Activated naive CD8-positive, alpha-beta T cell treated with anti-CD3 and anti-CD28 coated beads, Interleukin-2, amount 50 U/mL, for 24 hours (primary cell): ENCODE data around the gene LYPD3.

ENCODE experiments used
- ATAC-seq: fragments of 150-1000 bp; cut with Tn5 transposase; one replicate; pipeline ENCODE4 v1.10.0; 2021
- DNase-seq: peaks from one replicate; pipeline ENCODE4 v3.0.0; 2021
- H3K27ac Mint-ChIP-seq: one replicate; pipeline ENCODE4 v1.8.0; 2021; ENCODE audit warnings: mild to moderate bottlenecking, mixed read lengths
- H3K27me3 Mint-ChIP-seq: one replicate; pipeline ENCODE4 v1.8.0; 2021; ENCODE audit warnings: mixed read lengths
- H3K36me3 Mint-ChIP-seq: one replicate; pipeline ENCODE4 v1.8.0; 2021; ENCODE audit warnings: low read depth, mixed read lengths
- H3K4me1 Mint-ChIP-seq: one replicate; pipeline ENCODE4 v1.8.0; 2021; ENCODE audit warnings: mixed read lengths
- H3K4me3 Mint-ChIP-seq: one replicate; pipeline ENCODE4 v1.8.0; 2021; ENCODE audit warnings: mild to moderate bottlenecking, moderate library complexity, mixed read lengths
- H3K9me3 Mint-ChIP-seq: one replicate; pipeline ENCODE4 v1.8.0; 2021; ENCODE audit warnings: mixed read lengths

LYPD3 gene

DNA sequence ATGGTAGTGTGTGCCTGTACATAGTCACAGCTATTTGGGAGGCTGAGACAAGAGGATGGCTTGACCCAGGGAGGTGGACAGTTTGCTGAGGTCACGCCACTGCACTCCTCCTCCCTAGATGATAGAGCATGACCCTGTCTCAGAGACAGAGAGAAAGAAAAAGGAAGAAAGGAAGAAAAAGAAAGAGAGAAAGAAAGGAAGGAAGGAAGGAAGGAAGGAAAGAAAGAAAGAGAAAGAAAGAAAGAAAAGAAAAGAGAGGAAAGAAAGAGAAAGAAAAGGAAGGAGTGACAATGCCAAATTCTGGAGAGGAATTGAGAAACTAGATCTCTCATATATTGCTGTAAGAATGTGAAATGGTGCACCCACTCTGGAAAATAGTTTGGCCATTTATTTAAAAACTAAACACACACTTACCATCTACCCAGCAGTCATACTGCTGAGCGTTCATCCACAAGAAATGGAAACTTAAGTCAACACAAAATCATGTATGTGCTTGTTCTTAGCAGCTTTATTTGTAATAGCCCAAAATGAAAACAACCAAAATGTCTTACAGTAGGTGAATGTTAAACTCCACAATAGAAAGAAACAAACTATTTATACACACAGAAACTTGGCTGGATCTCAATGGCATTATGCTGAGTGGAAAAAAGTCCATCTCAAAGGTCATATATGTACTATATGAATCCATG, 43.3 kb downstream of the LYPD3 start:
- no peak overlapping the region for H3K4me3 Mint-ChIP-seq
- ATAC-seq (no peak), DNase-seq (no peak)
- no peaks in the 10 kb centered on the region for H3K36me3 Mint-ChIP-seq
- H3K9me3 Mint-ChIP-seq: no peaks in the 10 kb centered on the region
- H3K27me3 Mint-ChIP-seq: no peaks in the 10 kb centered on the region
- H3K27ac Mint-ChIP-seq: no peak overlapping the region
- H3K4me1 Mint-ChIP-seq: peaks cover 4% of the 10 kb centered on the region

DNA sequence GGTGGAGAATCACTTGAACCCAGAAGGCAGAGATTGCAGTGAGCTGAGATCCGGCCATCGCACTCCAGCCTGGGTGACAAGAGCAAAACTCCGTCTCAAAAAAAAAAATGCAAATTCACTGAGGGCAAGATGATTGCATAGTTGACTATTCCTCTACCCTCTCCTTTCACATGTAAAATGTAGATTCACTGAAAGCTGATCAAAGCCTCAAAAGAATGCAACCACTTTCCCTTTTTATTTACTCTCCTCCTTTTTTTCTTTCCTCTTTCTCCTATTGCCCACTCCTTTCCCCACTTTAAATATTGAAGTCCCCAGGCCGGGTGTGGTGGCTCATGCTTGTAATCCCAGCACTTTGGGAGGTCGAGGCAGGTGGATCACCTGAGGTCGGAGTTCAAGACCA, 44.5 kb downstream of the LYPD3 start:
- Mint-ChIP-seq H3K4me1 (peaks cover 3% of the 10 kb centered on the region), H3K36me3 (no peaks in the 10 kb centered on the region), H3K27ac (no peak overlapping the region), H3K27me3 (no peaks in the 10 kb centered on the region), H3K4me3 (no peak overlapping the region), H3K9me3 (no peaks in the 10 kb centered on the region)
- ATAC-seq: no peak
- DNase-seq: no peak

DNA sequence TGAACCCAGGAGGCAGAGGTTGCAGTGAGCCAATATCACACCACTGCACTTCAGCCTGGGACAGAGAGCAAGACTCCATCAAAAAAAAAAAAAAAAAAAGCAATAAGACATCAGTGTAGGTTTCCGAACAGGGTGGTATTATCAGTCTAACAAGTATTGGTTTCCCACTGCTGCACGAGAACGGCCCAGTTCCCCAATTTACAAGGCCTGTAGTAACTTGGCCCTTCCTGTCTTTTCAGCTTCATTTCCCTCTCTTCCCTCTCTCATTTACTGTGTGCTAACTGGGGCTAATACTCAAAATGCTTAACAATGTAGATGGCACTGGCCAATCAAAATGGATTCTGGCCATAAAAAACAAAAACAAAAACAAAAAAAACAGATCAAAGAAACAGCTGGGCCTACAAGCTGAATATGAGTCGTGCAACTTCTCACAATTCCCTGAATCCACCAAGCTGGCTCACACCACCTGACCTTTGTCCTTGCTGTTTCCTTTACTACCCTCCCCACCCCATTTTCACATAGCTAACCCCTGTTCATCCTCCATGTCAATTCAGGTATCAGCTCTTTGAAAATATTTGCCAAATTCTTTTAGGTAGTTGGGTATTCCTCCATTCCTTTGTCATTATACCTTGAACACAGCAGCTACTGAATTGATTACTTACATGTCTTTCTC, 48.3 kb downstream of the LYPD3 start:
- H3K27ac Mint-ChIP-seq: no peak overlapping the region
- H3K4me3 Mint-ChIP-seq: no peak overlapping the region
- H3K27me3 Mint-ChIP-seq: no peaks in the 10 kb centered on the region
- DNase-seq: no peak
- no peaks in the 10 kb centered on the region for H3K9me3 Mint-ChIP-seq
- no peaks in the 10 kb centered on the region for H3K4me1 Mint-ChIP-seq
- ATAC-seq: no peak
- H3K36me3 Mint-ChIP-seq: no peaks in the 10 kb centered on the region

DNA sequence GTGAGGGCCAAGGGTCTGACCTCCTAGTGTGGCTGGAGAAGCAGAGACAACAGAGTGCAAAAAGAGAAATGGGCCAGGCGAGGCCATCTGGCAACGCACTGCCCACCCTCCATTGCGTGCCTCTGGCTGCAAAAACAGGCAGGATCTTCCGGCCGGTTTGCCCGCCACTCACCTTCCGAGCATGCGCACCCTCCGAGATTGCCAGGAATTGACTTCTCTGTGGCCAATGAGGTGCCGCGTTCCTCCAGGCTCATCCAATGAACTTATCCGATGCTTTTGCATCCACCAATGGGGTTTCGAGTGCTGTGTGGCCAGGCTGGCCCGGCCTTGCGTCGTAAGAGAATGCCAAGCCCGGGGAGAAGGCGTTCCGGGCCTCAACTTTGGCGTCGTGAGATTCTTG, 50.9 kb downstream of the LYPD3 start, which contains the start of gene TEX101:
Gene TEX101 (plus strand): TSS at position 337 of the 400 bp plus-strand sequence. CDS start 1,030 bp downstream, outside the sequence.
- H3K27me3 Mint-ChIP-seq: no peaks in the 10 kb centered on the region
- no peak within 1 kb of the TSS for H3K4me3 Mint-ChIP-seq
- H3K9me3 Mint-ChIP-seq: no peaks in the 10 kb centered on the region
- no peaks in the 10 kb centered on the region for H3K36me3 Mint-ChIP-seq
- H3K4me1 Mint-ChIP-seq: no peaks in the 10 kb centered on the region
- DNase-seq (no peak), ATAC-seq (no peak)
- H3K27ac Mint-ChIP-seq: no peak within 1 kb of the TSS

DNA sequence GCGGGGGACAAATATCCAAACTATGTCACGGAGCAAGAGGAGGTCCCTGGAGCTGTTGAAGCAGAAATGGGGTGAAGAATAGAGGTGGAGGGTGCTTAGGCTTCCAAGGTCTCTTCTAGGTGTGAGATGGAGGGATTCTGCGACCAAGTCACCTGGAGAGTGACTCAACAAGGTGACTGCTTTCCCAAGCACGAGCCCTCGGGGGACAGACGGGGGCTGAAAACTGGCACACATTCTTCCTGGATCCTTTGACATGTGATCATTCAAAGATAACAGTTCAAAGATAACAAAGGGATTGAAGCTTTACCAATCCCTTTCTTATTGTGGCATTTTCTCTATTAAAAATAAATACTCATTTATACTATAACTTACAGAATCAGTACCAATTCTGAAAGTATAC, 53.0 kb downstream of the LYPD3 start:
- Mint-ChIP-seq H3K27me3 (no peaks in the 10 kb centered on the region), H3K9me3 (no peaks in the 10 kb centered on the region), H3K36me3 (no peaks in the 10 kb centered on the region), H3K27ac (no peak overlapping the region), H3K4me1 (no peaks in the 10 kb centered on the region), H3K4me3 (no peak overlapping the region)
- no peak for ATAC-seq
- no peak for DNase-seq
